MM.1S (cell line): ENCODE data around the gene GPD1.

ENCODE experiments used
- DNase-seq: peaks from one replicate; pipeline ENCODE4 v3.0.0-alpha.2; 2015
- H2AFZ ChIP-seq: fragments of 300-600 bp; sonication (generic); 2 replicates; pipeline ENCODE4 v1.6.0; 2016; ENCODE audit warnings: antibody characterized with exemption, low read length
- H3F3A ChIP-seq: fragments of 300-600 bp; sonication (generic); 2 replicates; pipeline ENCODE4 v1.6.1; 2016; ENCODE audit warnings: mild to moderate bottlenecking, antibody characterized with exemption, low read length, moderate library complexity, mixed read lengths; ENCODE audit not compliant: insufficient read depth
- H3K27ac ChIP-seq: fragments of 300-600 bp; sonication (generic); 2 replicates; pipeline ENCODE4 v1.5.1; 2016; ENCODE audit warnings: mild to moderate bottlenecking, low read length
- H3K27me3 ChIP-seq: fragments of 300-600 bp; sonication (generic); replicated peaks from 2 replicates; pipeline ENCODE4 v1.6.0; 2016; ENCODE audit warnings: low read length; ENCODE audit not compliant: insufficient read depth
- H3K36me3 ChIP-seq: fragments of 300-600 bp; sonication (generic); replicated peaks from 2 replicates; pipeline ENCODE4 v1.6.1; 2016; ENCODE audit warnings: mild to moderate bottlenecking, low read length, mixed read lengths; ENCODE audit not compliant: insufficient read depth
- H3K4me1 ChIP-seq: fragments of 300-600 bp; sonication (generic); 2 replicates; pipeline ENCODE4 v1.6.1; 2016; ENCODE audit warnings: low read length, mixed read lengths
- H3K4me2 ChIP-seq: fragments of 300-600 bp; sonication (generic); 2 replicates; pipeline ENCODE4 v1.6.0; 2016; ENCODE audit warnings: low read depth, low read length
- H3K4me3 ChIP-seq: fragments of 300-600 bp; sonication (generic); 2 replicates; pipeline ENCODE4 v1.5.1; 2016; ENCODE audit warnings: low read length, mixed read lengths
- H3K79me2 ChIP-seq: fragments of 300-600 bp; sonication (generic); 2 replicates; pipeline ENCODE4 v1.6.1; 2016; ENCODE audit warnings: mixed run types, low read length, mixed read lengths
- H3K9ac ChIP-seq: fragments of 300-600 bp; sonication (generic); 2 replicates; pipeline ENCODE4 v1.6.1; 2016; ENCODE audit warnings: low read length, mixed read lengths
- H3K9me2 ChIP-seq: fragments of 300-600 bp; sonication (generic); replicated peaks from 2 replicates; pipeline ENCODE4 v1.6.1; 2016; ENCODE audit warnings: mild to moderate bottlenecking, low read length, mixed read lengths; ENCODE audit not compliant: insufficient read depth
- H3K9me3 ChIP-seq: fragments of 300-600 bp; sonication (generic); replicated peaks from 2 replicates; pipeline ENCODE4 v1.6.1; 2016; ENCODE audit warnings: mild to moderate bottlenecking, low read length, mixed read lengths; ENCODE audit not compliant: insufficient read depth
- H4K20me1 ChIP-seq: fragments of 300-600 bp; sonication (generic); 2 replicates; pipeline ENCODE4 v1.6.1; 2016; ENCODE audit warnings: mild to moderate bottlenecking, low read length, moderate library complexity, mixed read lengths; ENCODE audit not compliant: insufficient read depth
- CTCF ChIP-seq: fragments of 300-600 bp; sonication (generic); IDR thresholded peaks from 2 replicates; pipeline ENCODE4 v1.5.1; 2016; ENCODE audit warnings: antibody characterized with exemption, low read length, mixed read lengths
- EZH2 ChIP-seq: fragments of 300-600 bp; sonication (generic); optimal IDR thresholded peaks from 2 replicates; pipeline ENCODE3; 2017; ENCODE audit warnings: low read depth, mild to moderate bottlenecking, antibody characterized with exemption, low read length, mixed read lengths
- EZH2phosphoT487 ChIP-seq: fragments of 300-600 bp; sonication (generic); IDR thresholded peaks from 2 replicates; pipeline ENCODE4 v1.6.1; 2018; ENCODE audit warnings: antibody characterized with exemption, low read length

The GPD1 gene

GRCh38 chr12:50105913-50106450, 2.2 kb downstream of the GPD1 start:
- H3K4me2 ChIP-seq = no peak overlapping the region
- H3K36me3 ChIP-seq = no peaks in the 10 kb centered on the region
- H3K79me2 ChIP-seq = no peaks in the 10 kb centered on the region
- H3K9me2 ChIP-seq = no peaks in the 10 kb centered on the region
- TF ChIP-seq EZH2phosphoT487 = no peak
- TF ChIP-seq CTCF = no peak
- TF ChIP-seq EZH2 = no peak
- no peak overlapping the region for H3K9ac ChIP-seq
- H3K27ac ChIP-seq = no peak overlapping the region
- no peaks in the 10 kb centered on the region for H4K20me1 ChIP-seq
- H3F3A ChIP-seq = peaks cover 21% of the 10 kb centered on the region
- no peaks in the 10 kb centered on the region for H3K27me3 ChIP-seq
- no peak overlapping the region for H2AFZ ChIP-seq
- no peak for DNase-seq
- H3K9me3 ChIP-seq = no peaks in the 10 kb centered on the region
- H3K4me1 ChIP-seq = peaks cover 27% of the 10 kb centered on the region
- no peak overlapping the region for H3K4me3 ChIP-seq

GRCh38 chr12:50106907-50107306, 3.1 kb downstream of the GPD1 start:
- H3K4me3 ChIP-seq = no peak overlapping the region
- no peak for TF ChIP-seq EZH2phosphoT487
- TF ChIP-seq EZH2 = no peak
- no peak for TF ChIP-seq CTCF
- no peaks in the 10 kb centered on the region for H3K36me3 ChIP-seq
- no peaks in the 10 kb centered on the region for H3K9me3 ChIP-seq
- no peak overlapping the region for H3K4me2 ChIP-seq
- no peaks in the 10 kb centered on the region for H3K9me2 ChIP-seq
- H3K79me2 ChIP-seq = no peaks in the 10 kb centered on the region
- no peak overlapping the region for H3K27ac ChIP-seq
- no peaks in the 10 kb centered on the region for H4K20me1 ChIP-seq
- H2AFZ ChIP-seq = no peak overlapping the region
- peaks cover 26% of the 10 kb centered on the region for H3F3A ChIP-seq
- H3K4me1 ChIP-seq = peaks cover 32% of the 10 kb centered on the region
- DNase-seq = no peak
- H3K9ac ChIP-seq = no peak overlapping the region
- no peaks in the 10 kb centered on the region for H3K27me3 ChIP-seq

- Histone ChIP-seq H3F3A (peaks cover 32% of the 10 kb centered on the region), H3K9ac (no peak overlapping the region), H3K9me3 (no peaks in the 10 kb centered on the region), H4K20me1 (no peaks in the 10 kb centered on the region), H3K4me3 (no peak overlapping the region), H2AFZ (no peak overlapping the region), H3K27me3 (no peaks in the 10 kb centered on the region), H3K27ac (no peak overlapping the region), H3K9me2 (no peaks in the 10 kb centered on the region), H3K36me3 (no peaks in the 10 kb centered on the region), H3K4me2 (no peak overlapping the region), H3K4me1 (peaks cover 32% of the 10 kb centered on the region), H3K79me2 (peaks cover 6% of the 10 kb centered on the region)
- DNase-seq = no peak
- TF ChIP-seq CTCF (no peak), EZH2 (no peak), EZH2phosphoT487 (no peak)
These were observed 3.8 kb downstream of the GPD1 start for GRCh38 chr12:50107416-50108268.
